Peyer's patch (tissue), 4 donors: ENCODE measurements around the gene SH2D7. TPM values are rescaled to one million over a fixed set of nuclear protein-coding genes. Genes with fewer than 3 reads are reported as not detected.

Experiments used
- DNase-seq, 3 donors: peaks; one replicate each; pipeline ENCODE4 v3.0.0-alpha.2; 2017 to 2019
- H3K27ac ChIP-seq, 4 donors: fragments of 200-600 bp; sonication (generic); one replicate each; pipeline ENCODE4 v1.5.1; 2016 to 2019
- H3K27me3 ChIP-seq, 2 donors: fragments of 200-600 bp; sonication (generic); one replicate each; pipeline ENCODE4 v1.5.1; 2019
- H3K36me3 ChIP-seq, 3 donors: fragments of 200-600 bp; sonication (generic); one replicate each; pipeline ENCODE4 v1.5.1; 2016 to 2019
- H3K4me1 ChIP-seq, 4 donors: fragments of 200-600 bp; sonication (generic); one replicate each; pipeline ENCODE4 v1.5.1; 2016 to 2019
- H3K4me3 ChIP-seq, 4 donors: fragments of 200-600 bp; sonication (generic); 1 replicate in 3 of 4; 2 replicates in 1 of 4; pipeline ENCODE4 v1.5.1; 2016 to 2019; ENCODE audit warnings: mild to moderate bottlenecking in 1 of 4
- H3K9me3 ChIP-seq, 4 donors: fragments of 200-600 bp; sonication (generic); one replicate each; pipeline ENCODE4 v1.5.1; 2016 to 2019; ENCODE audit warnings: mild to moderate bottlenecking in 1 of 4
- POLR2A ChIP-seq, 2 donors: fragments of 450-650 bp; IDR thresholded peaks; one replicate each; pipeline ENCODE4 v1.5.1; 2017; ENCODE audit warnings: antibody characterized with exemption in 2 of 2, mild to moderate bottlenecking in 2 of 2, moderate library complexity in 2 of 2
- total RNA-seq, 4 donors: library from RNA; depleted of rRNA; stranded (reverse); fragments of >200 nt; gene quantifications; one replicate each; pipeline ENCODE4 v1.1.0, GENCODE V29; 2016
- TF ChIP-seq, protein P1 (sequence below), 6 experiments: fragments of 450-650 bp in 4 of 6; fragments of 200-600 bp in 2 of 6; sonication (generic) in 1 of 6; IDR thresholded peaks; one replicate each; pipeline ENCODE4 v1.5.1; 2017 to 2019; ENCODE audit warnings: antibody characterized with exemption in 6 of 6, mild to moderate bottlenecking in 3 of 6, moderate library complexity in 1 of 6

The SH2D7 gene
- total RNA-seq, 4 donors from 2014 or later, result 3.3 to 7.7 (median 4.6) TPM

DNA sequence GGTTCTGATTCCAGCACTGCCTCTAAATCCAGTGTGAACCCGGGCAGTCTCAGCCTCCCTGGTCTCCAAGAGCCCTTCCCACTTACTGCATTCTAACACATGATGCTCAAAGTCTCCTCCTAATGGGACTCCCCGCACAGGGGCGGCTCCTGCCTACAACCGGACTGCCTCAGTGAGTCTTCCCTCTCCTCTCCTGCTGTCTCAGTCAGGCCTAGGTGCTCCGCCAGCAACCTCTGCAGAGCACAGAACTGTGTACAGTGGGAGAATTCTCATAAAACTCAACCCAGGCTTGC is 43.8 kb upstream of the SH2D7 start:
- Histone ChIP-seq H3K4me3 (no peak overlapping the region), H3K27me3 (no peaks in the 10 kb centered on the region), H3K4me1 (peaks cover 4 to 97% (median 33%) of the 10 kb centered on the region in 4 donors), H3K36me3 (peaks cover 0 to 19% (median 0%) of the 10 kb centered on the region in 3 donors), H3K27ac (peak overlapping the region; percentile 64 to 71 (median 68)), H3K9me3 (no peaks in the 10 kb centered on the region)
- TF ChIP-seq POLR2A (IDR thresholded peaks at IDR 0.05), result no peak
- TF ChIP-seq, protein P1, sequence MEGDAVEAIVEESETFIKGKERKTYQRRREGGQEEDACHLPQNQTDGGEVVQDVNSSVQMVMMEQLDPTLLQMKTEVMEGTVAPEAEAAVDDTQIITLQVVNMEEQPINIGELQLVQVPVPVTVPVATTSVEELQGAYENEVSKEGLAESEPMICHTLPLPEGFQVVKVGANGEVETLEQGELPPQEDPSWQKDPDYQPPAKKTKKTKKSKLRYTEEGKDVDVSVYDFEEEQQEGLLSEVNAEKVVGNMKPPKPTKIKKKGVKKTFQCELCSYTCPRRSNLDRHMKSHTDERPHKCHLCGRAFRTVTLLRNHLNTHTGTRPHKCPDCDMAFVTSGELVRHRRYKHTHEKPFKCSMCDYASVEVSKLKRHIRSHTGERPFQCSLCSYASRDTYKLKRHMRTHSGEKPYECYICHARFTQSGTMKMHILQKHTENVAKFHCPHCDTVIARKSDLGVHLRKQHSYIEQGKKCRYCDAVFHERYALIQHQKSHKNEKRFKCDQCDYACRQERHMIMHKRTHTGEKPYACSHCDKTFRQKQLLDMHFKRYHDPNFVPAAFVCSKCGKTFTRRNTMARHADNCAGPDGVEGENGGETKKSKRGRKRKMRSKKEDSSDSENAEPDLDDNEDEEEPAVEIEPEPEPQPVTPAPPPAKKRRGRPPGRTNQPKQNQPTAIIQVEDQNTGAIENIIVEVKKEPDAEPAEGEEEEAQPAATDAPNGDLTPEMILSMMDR (IDR thresholded peaks at IDR 0.05), result no peak
- DNase-seq, result no peak

DNA sequence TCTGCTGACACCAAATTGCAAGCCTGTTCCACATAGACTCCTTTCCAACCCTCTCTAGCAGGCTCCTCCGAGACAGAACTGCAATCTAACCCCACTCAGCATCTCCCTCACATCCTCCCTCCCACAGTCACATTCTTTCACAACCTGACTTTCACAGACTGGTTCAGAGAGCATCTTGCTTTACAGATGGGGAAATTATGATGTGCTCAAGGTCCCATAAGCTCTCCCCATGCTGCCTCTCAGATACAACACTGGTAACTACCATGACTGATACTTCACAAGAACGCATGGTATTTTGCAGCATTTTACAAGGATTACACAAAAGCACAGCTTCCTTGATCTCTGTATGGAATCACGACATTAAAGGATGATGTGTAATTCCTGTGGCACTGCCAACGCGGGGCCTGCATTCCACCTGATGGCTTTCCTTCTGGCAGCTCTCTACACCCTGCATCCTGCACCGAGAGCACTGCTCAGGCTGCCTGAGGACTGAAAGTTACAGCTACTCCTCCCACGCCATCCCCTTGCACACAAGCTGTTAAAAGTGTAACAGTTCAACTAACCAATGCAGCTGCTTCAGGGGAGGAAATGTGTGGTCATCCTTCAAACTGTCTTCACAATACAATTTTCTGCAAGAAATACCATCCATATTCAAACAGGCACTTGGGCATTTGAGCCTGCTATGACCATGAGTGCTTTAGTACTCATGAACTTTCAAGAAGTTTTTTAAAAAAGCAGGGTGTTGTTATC is 42.5 kb upstream of the SH2D7 start:
- peaks cover 4 to 86% (median 29%) of the 10 kb centered on the region in 4 donors for H3K4me1 ChIP-seq
- H3K27me3 ChIP-seq, result no peaks in the 10 kb centered on the region
- peaks cover 0 to 10% (median 0%) of the 10 kb centered on the region in 3 donors for H3K36me3 ChIP-seq
- TF ChIP-seq, protein P1 (IDR thresholded peaks at IDR 0.05), result no peak
- TF ChIP-seq POLR2A (IDR thresholded peaks at IDR 0.05), result no peak
- DNase-seq, result peak in 2 of 3 donors; percentile 62 to 82
- H3K27ac ChIP-seq, result peak overlapping the region; percentile 64 to 77 (median 68)
- no peaks in the 10 kb centered on the region for H3K9me3 ChIP-seq
- no peak overlapping the region for H3K4me3 ChIP-seq

DNA sequence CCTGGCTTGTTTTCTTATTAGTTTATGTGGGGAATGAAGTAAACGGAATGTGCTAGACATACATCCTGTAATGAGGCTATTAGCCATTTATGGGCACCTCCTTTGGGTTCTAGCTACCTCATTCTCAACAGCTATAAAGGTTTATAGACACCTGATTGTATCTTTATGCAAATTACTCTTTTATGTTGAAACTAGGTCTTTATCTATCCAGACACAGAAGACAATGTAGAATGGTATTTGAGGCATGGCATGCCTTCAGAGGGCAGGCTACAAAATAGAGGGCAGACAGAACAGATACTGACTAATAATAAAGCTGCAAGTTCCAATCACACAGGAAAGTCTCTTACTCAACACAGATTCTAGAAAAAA is 41.9 kb upstream of the SH2D7 start:
- Histone ChIP-seq H3K27ac (peak overlapping the region; percentile 64 to 77 (median 68)), H3K36me3 (peaks cover 0 to 10% (median 0%) of the 10 kb centered on the region in 3 donors), H3K9me3 (no peaks in the 10 kb centered on the region), H3K4me3 (no peak overlapping the region), H3K27me3 (no peaks in the 10 kb centered on the region), H3K4me1 (peaks cover 4 to 87% (median 31%) of the 10 kb centered on the region in 4 donors)
- DNase-seq, result no peak
- TF ChIP-seq, protein P1 (IDR thresholded peaks at IDR 0.05), result no peak
- no peak for TF ChIP-seq POLR2A (IDR thresholded peaks at IDR 0.05)

DNA sequence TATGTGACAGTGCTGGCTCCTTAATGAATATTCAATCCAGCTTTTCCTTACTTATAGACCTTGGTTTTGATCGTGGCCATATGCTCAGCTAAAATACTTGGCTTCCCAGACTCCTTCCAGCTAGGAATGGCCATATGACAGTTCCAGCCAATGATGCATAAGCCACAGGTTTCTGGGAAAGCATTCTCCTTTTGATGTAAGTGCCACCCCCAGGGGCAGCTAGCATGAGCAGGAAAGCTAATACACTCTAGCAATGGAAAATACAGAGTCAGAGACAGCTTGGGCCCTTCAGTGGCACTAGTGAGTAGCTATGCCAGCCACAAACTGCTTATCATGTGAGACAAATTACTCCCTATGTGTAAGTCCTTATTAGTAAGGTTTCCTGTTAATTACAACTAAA is 41.5 kb upstream of the SH2D7 start:
- peak overlapping the region; percentile 64 to 77 (median 68) for H3K27ac ChIP-seq
- no peaks in the 10 kb centered on the region for H3K27me3 ChIP-seq
- H3K9me3 ChIP-seq, result no peaks in the 10 kb centered on the region
- H3K4me3 ChIP-seq, result no peak overlapping the region
- DNase-seq, result no peak
- TF ChIP-seq, protein P1 (IDR thresholded peaks at IDR 0.05), result no peak
- no peak for TF ChIP-seq POLR2A (IDR thresholded peaks at IDR 0.05)
- H3K4me1 ChIP-seq, result peaks cover 4 to 87% (median 34%) of the 10 kb centered on the region in 4 donors
- H3K36me3 ChIP-seq, result peaks cover 0 to 10% (median 0%) of the 10 kb centered on the region in 3 donors

DNA sequence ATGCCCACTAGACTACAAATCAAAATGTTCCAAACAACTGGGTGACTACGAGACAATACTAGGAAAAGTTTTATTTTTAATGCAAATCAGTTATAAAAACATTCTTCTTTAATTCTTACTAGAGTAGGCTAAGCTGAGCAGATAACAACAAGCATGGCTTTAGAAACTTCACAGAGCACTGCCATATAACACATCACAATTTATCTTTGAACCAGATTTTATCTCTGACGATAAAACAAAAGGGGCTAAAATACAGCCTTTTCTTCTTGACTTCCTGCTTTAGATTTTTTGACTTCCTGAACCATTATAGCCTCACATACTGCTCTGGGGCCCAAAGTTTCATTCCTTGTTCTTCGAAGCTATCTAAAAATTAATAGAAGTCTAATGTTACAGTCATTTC is 40.8 kb upstream of the SH2D7 start:
- H3K27ac ChIP-seq, result peak overlapping the region; percentile 64 to 77 (median 68)
- no peak for DNase-seq
- peaks cover 0 to 10% (median 0%) of the 10 kb centered on the region in 3 donors for H3K36me3 ChIP-seq
- TF ChIP-seq POLR2A (IDR thresholded peaks at IDR 0.05), result no peak
- TF ChIP-seq, protein P1 (IDR thresholded peaks at IDR 0.05), result no peak
- no peaks in the 10 kb centered on the region for H3K27me3 ChIP-seq
- H3K9me3 ChIP-seq, result no peaks in the 10 kb centered on the region
- H3K4me1 ChIP-seq, result peaks cover 8 to 87% (median 40%) of the 10 kb centered on the region in 4 donors
- no peak overlapping the region for H3K4me3 ChIP-seq
